IMR-90 (cell line): Measurements from ENCODE around the gene MMP24. TPM values are rescaled to one million over a fixed set of nuclear protein-coding genes. Genes with fewer than 3 reads are reported as not detected.
"Not testable (repeated sequence)": the region's sequence is repeated elsewhere in the genome, so short reads cannot be mapped to it uniquely, and the experiment has no call there.

Experiments used
- ATAC-seq: fragments of 200-7000 bp; cut with Tn5 transposase; 2 replicates; pipeline ENCODE4 v1.9.1; 2020; ENCODE audit warnings: low read depth, mild to moderate bottlenecking, moderate library complexity
- BruUV-seq: library from RNA; stranded (reverse); fragments of 400-500 nt; replicated peaks from 2 replicates; lab custom pipeline; 2021; lab: Mats Ljungman, UMichigan
- CTCF ChIA-PET: fragments of 300-600 bp; formaldehyde crosslinking; extraction: SDS; loops from one replicate; lab custom pipeline; 2021; ENCODE audit warnings: antibody characterized with exemption; lab: Yijun Ruan, JAX
- POLR2A ChIA-PET: fragments of 300-600 bp; sonication (Branson Sonifier 250); formaldehyde crosslinking; loops from one replicate; lab custom pipeline; 2022; ENCODE audit warnings: antibody characterized with exemption; ENCODE audit not compliant: unreplicated experiment; lab: Charles Lee
- DNase-seq: peaks from one replicate; pipeline ENCODE4 v3.0.0; 2013
- H2AFZ ChIP-seq: replicated peaks from 2 replicates; pipeline ENCODE3; 2013; ENCODE audit warnings: low read length, mild to moderate bottlenecking; ENCODE audit not compliant: poor library complexity
- H2AK5ac ChIP-seq: 2 replicates; pipeline ENCODE4 v1.6.1; 2013; ENCODE audit warnings: low read depth, low read length, inconsistent platforms
- H2AK9ac ChIP-seq: replicated peaks from 2 replicates; pipeline ENCODE3; 2013; ENCODE audit warnings: mild to moderate bottlenecking, low read depth, low read length, moderate library complexity; ENCODE audit not compliant: poor library complexity
- H2BK120ac ChIP-seq: 2 replicates; pipeline ENCODE4 v1.6.1; 2013; ENCODE audit warnings: low read depth, low read length, inconsistent platforms
- H2BK15ac ChIP-seq: 3 replicates; pipeline ENCODE4 v1.6.1; 2013; ENCODE audit warnings: low read depth, low read length, inconsistent platforms
- H2BK20ac ChIP-seq: 2 replicates; pipeline ENCODE4 v1.6.1; 2013; ENCODE audit warnings: low read depth, mild to moderate bottlenecking, inconsistent platforms, low read length, moderate library complexity
- H2BK5ac ChIP-seq: 2 replicates; pipeline ENCODE4 v1.6.1; 2013; ENCODE audit warnings: mild to moderate bottlenecking, low read depth, low read length, inconsistent platforms; ENCODE audit not compliant: poor library complexity, severe bottlenecking
- H3K14ac ChIP-seq: replicated peaks from 2 replicates; pipeline ENCODE4 v1.6.1; 2013; ENCODE audit warnings: low read depth, low read length, inconsistent platforms
- H3K18ac ChIP-seq: 2 replicates; pipeline ENCODE4 v1.6.1; 2013; ENCODE audit warnings: low read depth, low read length, control low read depth
- H3K23ac ChIP-seq: 2 replicates; pipeline ENCODE4 v1.6.1; 2013; ENCODE audit warnings: low read depth, low read length, inconsistent platforms
- H3K27ac ChIP-seq: 2 replicates; pipeline ENCODE4 v1.5.1; 2013; ENCODE audit warnings: mild to moderate bottlenecking, control low read depth, low read length; ENCODE audit not compliant: insufficient read depth
- H3K27me3 ChIP-seq: 2 replicates; pipeline ENCODE4 v1.6.1; 2013; ENCODE audit warnings: low read length; ENCODE audit not compliant: control insufficient read depth, insufficient read depth
- H3K36me3 ChIP-seq: 2 replicates; pipeline ENCODE4 v1.6.1; 2013; ENCODE audit warnings: low read length, mixed read lengths; ENCODE audit not compliant: control insufficient read depth, insufficient read depth
- H3K4ac ChIP-seq: 2 replicates; pipeline ENCODE4 v1.6.1; 2013; ENCODE audit warnings: low read depth, low read length, inconsistent platforms
- H3K4me1 ChIP-seq: 2 replicates; pipeline ENCODE4 v1.6.1; 2013; ENCODE audit warnings: low read length, mixed read lengths; ENCODE audit not compliant: control insufficient read depth, insufficient read depth
- H3K4me2 ChIP-seq: 2 replicates; pipeline ENCODE4 v1.6.1; 2013; ENCODE audit warnings: low read depth, mild to moderate bottlenecking, control low read depth, low read length, moderate library complexity
- H3K4me3 ChIP-seq: 2 replicates; pipeline ENCODE4 v1.5.1; 2013; ENCODE audit warnings: low read depth, mild to moderate bottlenecking, control low read depth, low read length, moderate library complexity; ENCODE audit not compliant: insufficient read depth
- H3K56ac ChIP-seq: 2 replicates; pipeline ENCODE4 v1.6.1; 2013; ENCODE audit warnings: low read length, inconsistent platforms; ENCODE audit not compliant: insufficient read depth; ENCODE audit errors: extremely low read depth
- H3K79me1 ChIP-seq, 2 experiments: 2 replicates each; pipeline ENCODE4 v1.6.1; 2013; ENCODE audit warnings: low read length in 2 of 2, inconsistent platforms in 1 of 2, low read depth in 1 of 2
- H3K9ac ChIP-seq: 2 replicates; pipeline ENCODE4 v1.6.1; 2013; ENCODE audit warnings: low read depth, low read length, control low read depth
- H3K9me1 ChIP-seq: 2 replicates; pipeline ENCODE4 v1.6.1; 2013; ENCODE audit warnings: low read length, inconsistent platforms; ENCODE audit not compliant: insufficient read depth
- H3K9me3 ChIP-seq: 2 replicates; pipeline ENCODE4 v1.6.1; 2013; ENCODE audit warnings: low read length; ENCODE audit not compliant: control insufficient read depth, insufficient read depth
- H4K20me1 ChIP-seq: 2 replicates; pipeline ENCODE4 v1.6.1; 2013; ENCODE audit warnings: low read length, inconsistent platforms; ENCODE audit not compliant: insufficient read depth
- H4K5ac ChIP-seq: 2 replicates; pipeline ENCODE4 v1.6.1; 2013; ENCODE audit warnings: mild to moderate bottlenecking, low read depth, low read length, control low read depth
- H4K8ac ChIP-seq, 2 experiments: 2 replicates each; pipeline ENCODE4 v1.6.1; 2013; ENCODE audit warnings: low read depth in 2 of 2, low read length in 2 of 2, control low read depth in 1 of 2, inconsistent platforms in 1 of 2
- H4K91ac ChIP-seq: 2 replicates; pipeline ENCODE4 v1.6.1; 2013; ENCODE audit warnings: low read depth, low read length, inconsistent platforms; ENCODE audit not compliant: insufficient read depth
- BHLHE40 ChIP-seq: fragments of 150-350 bp; IDR thresholded peaks from 2 replicates; pipeline ENCODE4 v1.6.1; 2016; ENCODE audit warnings: mild to moderate bottlenecking, low read depth, low read length
- CEBPB ChIP-seq: IDR thresholded peaks from 2 replicates; pipeline ENCODE4 v1.6.1; 2012; ENCODE audit warnings: low read depth, low read length, improper control_type of control experiment
- RCOR1 ChIP-seq: IDR thresholded peaks from 2 replicates; pipeline ENCODE4 v1.6.1; 2012; ENCODE audit warnings: mild to moderate bottlenecking, low read length, improper control_type of control experiment; ENCODE audit not compliant: insufficient replicate concordance
- WGBS, 2 experiments: methylation state at CpG; one replicate each; pipeline versions ENCODE4 v1.1.5 to v1.1.7; 2013; ENCODE audit warnings: missing lambda C conversion rate in 2 of 2; ENCODE audit not compliant: insufficient read length in 1 of 2; ENCODE audit errors: extremely low coverage in 2 of 2; 5-methylcytosine and 5-hydroxymethylcytosine counted together
- dilution Hi-C: fragments of 300-500 bp; cut with HindIII; formaldehyde crosslinking; loops from one replicate; pipeline ENCODE4 v1.14.3; 2018; ENCODE audit warnings: low sequenced_read_pairs; ENCODE audit not compliant: unreplicated experiment
- in situ Hi-C: fragments of 300-500 bp; cut with MboI; formaldehyde crosslinking; loops from 3 replicates; pipeline ENCODE4 v1.14.3; 2019; ENCODE audit warnings: low sequenced_read_pairs, inconsistent platforms, mixed read lengths
- intact Hi-C: fragments of 100-400 bp; cut with micrococcal nuclease; formaldehyde crosslinking; loops from 2 replicates; pipeline ENCODE4 v1.10.0; 2022
- polyA plus RNA-seq, 3 experiments: library from polyadenylated mRNA; depleted of rRNA; stranded (reverse); fragments of >200 nt; gene quantifications; 2 replicates each; pipeline ENCODE4 v1.2.3, GENCODE V29; 2012; ENCODE audit warnings: low replicate concordance in 1 of 3
- total RNA-seq: library from RNA; depleted of rRNA; stranded (reverse); fragments of >200 nt; gene quantifications from 2 replicates; pipeline ENCODE4 v1.2.3, GENCODE V29; 2012

Gene MMP24
- total and polyA plus RNA-seq, 2 of the 4 experiments (the other 2 are of a cell fraction), result 0.36 to 0.79 TPM

DNA sequence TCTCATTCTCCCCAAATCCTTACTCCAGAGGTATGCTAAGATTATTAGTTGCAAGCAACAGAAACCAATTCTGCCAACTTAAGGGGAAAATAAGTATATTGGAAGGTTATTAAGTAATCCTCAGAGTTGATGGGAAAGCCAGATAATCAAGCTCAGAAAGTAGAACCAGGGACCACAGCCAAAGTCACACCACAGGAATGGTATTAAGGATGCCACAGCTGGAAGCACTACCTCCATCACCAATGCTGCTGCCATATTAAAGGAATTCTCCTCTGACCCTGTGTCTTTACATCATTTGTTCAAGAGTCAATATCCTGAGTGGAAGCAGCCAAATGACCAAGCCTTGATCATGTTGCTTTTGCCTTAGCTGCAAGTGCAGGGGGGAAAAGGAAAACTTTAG lies 44.8 kb upstream of the MMP24 start (continued):
- no peak for TF ChIP-seq BHLHE40
- TF ChIP-seq CEBPB, result no peak
- TF ChIP-seq RCOR1, result no peak

DNA sequence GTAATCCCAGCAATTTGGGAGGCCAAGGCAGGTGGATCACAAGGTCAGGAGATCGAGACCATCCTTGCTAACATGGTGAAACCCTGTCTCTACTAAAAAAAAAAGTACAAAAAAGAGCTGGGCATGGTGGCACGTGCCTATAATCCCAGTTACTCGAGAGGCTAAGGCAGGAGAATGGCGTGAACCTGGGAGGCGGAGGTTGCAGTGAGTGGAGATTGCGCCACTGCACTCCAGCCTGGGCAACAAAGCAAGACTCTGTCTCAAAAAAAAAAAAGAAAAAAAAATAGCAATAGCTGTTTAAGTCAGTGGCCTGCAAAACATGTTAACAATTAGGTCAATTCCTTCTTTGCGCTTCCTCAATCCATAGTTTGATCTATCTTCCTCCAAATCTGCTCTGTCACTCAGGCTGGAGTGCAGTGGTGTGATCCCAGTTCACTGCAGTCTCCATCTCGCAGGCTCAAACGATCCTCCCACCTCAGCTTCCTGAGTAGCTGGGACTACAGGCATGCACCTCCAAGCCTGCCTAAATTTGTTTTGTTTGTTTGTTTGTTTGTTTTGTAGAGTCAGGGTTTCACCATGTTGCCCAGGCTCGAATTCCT lies 39.7 kb upstream of the MMP24 start:
- H3K9me3 ChIP-seq, H3K27me3 ChIP-seq, H2BK5ac ChIP-seq, H4K20me1 ChIP-seq, POLR2A ChIA-PET, H2AFZ ChIP-seq, DNase-seq, H2AK9ac ChIP-seq, H3K9ac ChIP-seq, H3K79me1 ChIP-seq, BruUV-seq, H3K4me3 ChIP-seq, in situ Hi-C loops, H3K9me1 ChIP-seq, H4K8ac ChIP-seq, intact Hi-C loops, H3K56ac ChIP-seq, H4K5ac ChIP-seq, dilution Hi-C loops, H3K4me2 ChIP-seq, H2BK15ac ChIP-seq, H3K27ac ChIP-seq, H2BK20ac ChIP-seq, ATAC-seq, CTCF ChIA-PET, H3K23ac ChIP-seq, H3K4me1 ChIP-seq, H3K36me3 ChIP-seq, H3K18ac ChIP-seq: not testable (repeated sequence)
- Histone ChIP-seq H3K14ac (peak overlapping the region; percentile 77; the same call in 1 of the 2 replicates), H4K91ac (0 out of 2 replicates have a peak overlapping the region, but pooled peaks have one; percentile 7), H2AK5ac (peak overlapping the region; percentile 78), H2BK120ac (peak overlapping the region; percentile 71), H3K4ac (peak overlapping the region; percentile 64)
- WGBS, 2 experiments, result 89% methylated on average over 3 of the region's 10 CpGs; no CpG with 5 or more reads in 1 of the 2 experiments
